SK-N-SH (cell line): ENCODE data around the gene SFXN5. TPM values are rescaled to one million over a fixed set of nuclear protein-coding genes. Genes with fewer than 3 reads are reported as not detected.

Experiments
- CTCF ChIA-PET: fragments of 300-600, 350-600 bp; formaldehyde crosslinking; extraction: SDS; loops from one replicate; lab custom pipeline; 2021; lab: Yijun Ruan, JAX
- POLR2A ChIA-PET: fragments of 350-600 bp; sonication (Branson Sonifier 250); formaldehyde crosslinking; extraction: SDS; loops from one replicate; lab custom pipeline; 2020; ENCODE audit warnings: antibody characterized with exemption, inconsistent platforms; lab: Yijun Ruan, JAX
- DNase-seq: peaks from one replicate; pipeline ENCODE4 v3.0.0; 2012
- H2AFZ ChIP-seq: fragments of 200-600 bp; sonication (generic); 2 replicates; pipeline ENCODE4 v1.8.1; 2016; ENCODE audit warnings: antibody characterized with exemption, mild to moderate bottlenecking, low read depth
- H3F3A ChIP-seq: fragments of 200-600 bp; sonication (generic); replicated peaks from 2 replicates; pipeline ENCODE3; 2016; ENCODE audit warnings: antibody characterized with exemption, mild to moderate bottlenecking; ENCODE audit not compliant: insufficient read depth
- H3K27ac ChIP-seq, 2 experiments: fragments of 200-500 bp in 1 of 2; fragments of 200-600 bp in 1 of 2; sonication (Bioruptor generic) in 1 of 2; sonication (generic), shearing (Covaris generic) in 1 of 2; 2 replicates each; pipeline versions ENCODE4 v1.5.1 to v1.6.1; 2014 to 2016; ENCODE audit warnings: low read depth in 2 of 2, inconsistent platforms in 1 of 2, low read length in 1 of 2, mild to moderate bottlenecking in 1 of 2, mixed read lengths in 1 of 2
- H3K27me3 ChIP-seq: fragments of 200-600 bp; sonication (generic), shearing (Covaris generic); 2 replicates; pipeline ENCODE4 v1.6.1; 2016; ENCODE audit warnings: mixed run types; ENCODE audit not compliant: insufficient read depth
- H3K36me3 ChIP-seq, 2 experiments: fragments of 200-500 bp in 1 of 2; fragments of 200-600 bp in 1 of 2; sonication (Bioruptor generic) in 1 of 2; sonication (generic) in 1 of 2; replicated peaks in 1 of 2; 2 replicates each; pipeline versions ENCODE3 to v1.5.1; 2014 to 2016; ENCODE audit warnings: low read length in 1 of 2, mild to moderate bottlenecking in 1 of 2; ENCODE audit not compliant: insufficient read depth in 2 of 2, control insufficient read depth in 1 of 2
- H3K4me1 ChIP-seq, 2 experiments: fragments of 200-500 bp in 1 of 2; fragments of 200-600 bp in 1 of 2; sonication (Bioruptor generic) in 1 of 2; sonication (generic), shearing (Covaris generic) in 1 of 2; 2 replicates each; pipeline versions ENCODE4 v1.5.1 to v1.6.1; 2014 to 2016; ENCODE audit warnings: low read depth in 1 of 2, low read length in 1 of 2, mixed run types in 1 of 2; ENCODE audit not compliant: insufficient read depth in 2 of 2, control insufficient read depth in 1 of 2
- H3K4me2 ChIP-seq: fragments of 200-600 bp; sonication (generic), shearing (Covaris generic); 2 replicates; pipeline ENCODE4 v1.6.1; 2017; ENCODE audit warnings: mixed run types
- H3K4me3 ChIP-seq, 2 experiments: fragments of 200-500 bp in 1 of 2; fragments of 200-600 bp in 1 of 2; sonication (Bioruptor generic) in 1 of 2; sonication (generic), shearing (Covaris generic) in 1 of 2; 2 replicates each; pipeline versions ENCODE4 v1.5.1 to v1.8.1; 2014 to 2016; ENCODE audit warnings: low read depth in 2 of 2, inconsistent platforms in 1 of 2, low read length in 1 of 2, mild to moderate bottlenecking in 1 of 2, mixed read lengths in 1 of 2, moderate library complexity in 1 of 2
- H3K79me2 ChIP-seq: fragments of 200-600 bp; sonication (generic); 2 replicates; pipeline ENCODE4 v1.8.1; 2017; ENCODE audit warnings: mild to moderate bottlenecking; ENCODE audit not compliant: insufficient read depth
- H3K9ac ChIP-seq: fragments of 200-600 bp; sonication (generic); 2 replicates; pipeline ENCODE4 v1.6.1; 2017; ENCODE audit warnings: mixed run types
- H3K9me2 ChIP-seq: fragments of 200-600 bp; sonication (generic); 2 replicates; pipeline ENCODE4 v1.6.1; 2017; ENCODE audit warnings: mixed run types
- H3K9me3 ChIP-seq: fragments of 200-600 bp; sonication (generic); 2 replicates; pipeline ENCODE4 v1.6.1; 2017; ENCODE audit warnings: mixed run types, mild to moderate bottlenecking, moderate library complexity
- H4K20me1 ChIP-seq: fragments of 200-600 bp; sonication (generic); 2 replicates; pipeline ENCODE4 v1.6.1; 2017; ENCODE audit warnings: mild to moderate bottlenecking, mixed run types; ENCODE audit not compliant: insufficient read depth
- CTCF ChIP-seq: fragments of 200-600 bp; sonication (generic); IDR thresholded peaks from 2 replicates; pipeline ENCODE4 v1.6.1; 2017; ENCODE audit warnings: antibody characterized with exemption, mild to moderate bottlenecking, moderate library complexity
- EP300 ChIP-seq, 2 experiments: IDR thresholded peaks; 2 replicates each; pipeline versions ENCODE4 v1.4.0 to v1.6.1; 2012; ENCODE audit warnings: borderline replicate concordance in 1 of 2, low read depth in 1 of 2, low read length in 1 of 2
- FOXJ3 ChIP-seq: sonication (generic); formaldehyde crosslinking; IDR thresholded peaks from 2 replicates; pipeline ENCODE4 v1.5.1; 2020; ENCODE audit warnings: mild to moderate bottlenecking, missing genetic modification reagents
- FOXM1 ChIP-seq: IDR thresholded peaks from 2 replicates; pipeline ENCODE4 v1.4.0; 2012; ENCODE audit warnings: low read depth, mild to moderate bottlenecking
- JUND ChIP-seq: IDR thresholded peaks from 2 replicates; pipeline ENCODE4 v1.4.0; 2012
- MEF2A ChIP-seq: IDR thresholded peaks from 2 replicates; pipeline ENCODE4 v1.4.0; 2012; ENCODE audit warnings: low read depth, borderline replicate concordance
- NFIC ChIP-seq: IDR thresholded peaks from 2 replicates; pipeline ENCODE4 v1.4.0; 2012; ENCODE audit warnings: borderline replicate concordance
- NRF1 ChIP-seq: IDR thresholded peaks from 2 replicates; pipeline ENCODE4 v1.6.1; 2012; ENCODE audit warnings: low read depth, mild to moderate bottlenecking, low read length
- POLR2AphosphoS5 ChIP-seq: IDR thresholded peaks from 2 replicates; pipeline ENCODE4 v1.6.1; 2012; ENCODE audit warnings: low read depth, low read length
- RCOR1 ChIP-seq: fragments of 150-350 bp; IDR thresholded peaks from 2 replicates; pipeline ENCODE4 v1.6.1; 2017; ENCODE audit warnings: antibody characterized with exemption, low read length
- REST ChIP-seq: IDR thresholded peaks from 2 replicates; pipeline ENCODE4 v1.6.1; 2012; ENCODE audit warnings: mild to moderate bottlenecking, low read depth, low read length, moderate library complexity
- RXRA ChIP-seq: IDR thresholded peaks from 2 replicates; pipeline ENCODE4 v1.4.0; 2012; ENCODE audit warnings: low read depth, mild to moderate bottlenecking, borderline replicate concordance
- SMC3 ChIP-seq: IDR thresholded peaks from 2 replicates; pipeline ENCODE4 v1.6.1; 2012; ENCODE audit warnings: low read depth, low read length, improper control_type of control experiment
- TEAD4 ChIP-seq: IDR thresholded peaks from 2 replicates; pipeline ENCODE4 v1.4.0; 2012; ENCODE audit warnings: mild to moderate bottlenecking, borderline replicate concordance; ENCODE audit not compliant: insufficient read depth
- WGBS: methylation state at CpG from one replicate; pipeline ENCODE4 v1.1.6; 2017; ENCODE audit warnings: low lambda C conversion rate; 5-methylcytosine and 5-hydroxymethylcytosine counted together
- polyA plus RNA-seq, 3 experiments: library from polyadenylated mRNA; depleted of rRNA; stranded (reverse); fragments of >200 nt; gene quantifications; 2 replicates each; pipeline ENCODE4 v1.2.3, GENCODE V29; 2012

The SFXN5 gene
- polyA plus RNA-seq, 1 of the 3 experiments (the other 2 are of a cell fraction): 9.9 TPM

GRCh38 chr2:73007991-73008765 is 63.3 kb downstream of the SFXN5 start:
- Histone ChIP-seq H3K79me2 (no peaks in the 10 kb centered on the region), H3F3A (no peaks in the 10 kb centered on the region), H3K9ac (no peak overlapping the region), H2AFZ (no peak overlapping the region)
- TF ChIP-seq RXRA (no peak), SMC3 (no peak), EP300 (IDR thresholded peaks at IDR 0.05; ENCODE audit: borderline replicate concordance in 1 of 2, low read depth in 1 of 2, low read length in 1 of 2) (no peak), FOXM1 (no peak), REST (no peak), NFIC (no peak), FOXJ3 (CRISPR knock-in tag) (no peak), CTCF (no peak), JUND (no peak), TEAD4 (no peak), NRF1 (no peak), RCOR1 (no peak), MEF2A (no peak), POLR2AphosphoS5 (no peak)
- TF ChIP-seq, all 33 proteins: peak for 0
- Histone ChIP-seq H3K27ac (no peak overlapping the region), H3K9me3 (no peaks in the 10 kb centered on the region), H3K4me3 (no peak overlapping the region), H3K36me3 (peaks cover 0 to 4% of the 10 kb centered on the region in 2 experiments), H3K9me2 (no peaks in the 10 kb centered on the region), H4K20me1 (no peaks in the 10 kb centered on the region), H3K27me3 (no peaks in the 10 kb centered on the region), H3K4me2 (no peak overlapping the region), H3K4me1 (no peaks in the 10 kb centered on the region; a peak in 1 of 4 replicates)
- DNase-seq: no peak
- ChIA-PET CTCF (interaction anchor here (2.1 kb wide), 1 partner anchor 15 kb away, joined by 10 read pairs; no protein-coding TSS in a partner anchor), POLR2A (no interaction called here)
- 96% methylated on average over 21 of the region's 21 CpGs for WGBS
